ENCODE results near the gene PFKM.

The PFKM gene

GRCh38 chr12:48194799-48195201 is 75.6 kb downstream of the PFKM start:
- H3K4me1 ChIP-seq (ENCODE audit: control insufficient read depth in 5 of 5, insufficient read depth in 5 of 5, low read length in 5 of 5): peaks cover 0 to 26% (median 16%) of the 10 kb centered on the region in 5 donors
- no peak overlapping the region for H3K9ac ChIP-seq (ENCODE audit: low read length in 5 of 5)
- H3K27ac ChIP-seq (ENCODE audit: low read depth, low read length): no peak overlapping the region
- no peak overlapping the region for H3K4me3 ChIP-seq (ENCODE audit: low read depth in 1 of 5, low read length in 5 of 5)
- H3K9me3 ChIP-seq (ENCODE audit: control insufficient read depth in 5 of 5, low read length in 5 of 5): no peaks in the 10 kb centered on the region
- peaks cover 0 to 5% (median 4%) of the 10 kb centered on the region in 5 donors for H3K27me3 ChIP-seq (ENCODE audit: control insufficient read depth in 5 of 5, insufficient read depth in 4 of 5, low read length in 5 of 5)
- no peaks in the 10 kb centered on the region for H3K36me3 ChIP-seq (ENCODE audit: control insufficient read depth in 5 of 5, insufficient read depth in 5 of 5, low read length in 5 of 5)

Data from subcutaneous abdominal adipose tissue (tissue), 5 donors.